ENCODE results near the gene ARHGEF6.

ARHGEF6 gene

DNA sequence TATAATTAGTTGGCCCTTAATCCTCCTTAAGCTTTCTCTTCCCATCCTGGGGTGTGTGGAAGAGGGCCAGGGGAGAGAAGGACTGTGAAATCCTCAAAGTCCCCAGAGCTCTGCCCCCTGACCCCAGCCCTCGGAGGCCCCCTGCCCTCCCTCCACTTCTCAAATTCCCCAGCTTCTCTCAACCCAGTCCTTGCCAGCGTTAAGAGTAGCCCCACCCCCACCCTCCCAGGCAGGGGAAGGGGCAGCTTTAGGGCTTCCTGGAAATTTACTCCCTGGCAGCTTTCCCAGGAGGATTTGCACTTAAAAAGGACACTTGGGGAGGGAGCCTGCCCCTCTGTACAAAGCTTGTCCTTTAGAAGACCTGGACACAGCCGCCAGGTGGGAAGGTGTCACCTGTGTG lies 144.6 kb downstream of the ARHGEF6 start:
- DNase-seq, result no peak

DNA sequence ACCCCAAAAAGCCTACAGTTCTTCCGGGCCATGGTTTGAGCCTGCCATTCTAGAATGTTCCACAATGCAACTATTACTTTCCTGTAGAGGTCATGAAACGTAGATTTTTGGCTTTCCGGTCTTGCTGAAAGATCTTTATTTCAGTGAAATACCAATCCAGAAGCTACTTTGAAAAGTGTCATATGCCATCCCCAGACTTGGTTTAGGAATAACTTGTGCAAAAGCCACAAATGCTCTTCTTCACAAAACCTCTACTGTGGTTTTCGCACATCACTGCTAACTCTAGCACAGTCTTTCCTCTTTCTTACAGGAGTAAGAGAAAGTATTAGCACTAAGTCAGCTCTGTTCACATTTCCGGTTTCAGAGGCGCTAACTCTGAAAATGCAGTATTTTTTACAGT lies 145.5 kb downstream of the ARHGEF6 start:
- no peak for DNase-seq

DNA sequence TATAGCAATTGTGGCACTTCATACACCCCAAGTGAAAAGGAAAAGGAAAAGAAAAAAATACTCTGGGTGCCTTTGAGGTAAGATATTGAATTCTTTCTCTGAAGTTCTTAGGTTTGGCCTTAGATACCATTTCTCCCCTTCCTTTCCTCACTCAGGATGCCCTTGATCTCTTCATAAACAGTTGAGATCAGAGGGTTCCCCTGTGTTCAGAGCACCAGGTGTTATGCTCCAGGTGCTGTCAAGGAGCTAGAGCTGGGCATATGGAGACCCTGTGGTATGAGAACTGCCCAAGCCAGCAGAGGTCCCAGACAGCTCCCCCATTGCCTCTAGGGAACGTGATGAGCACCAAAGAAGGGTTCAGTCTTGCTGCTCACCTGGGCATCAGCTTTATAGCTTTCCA lies 149.9 kb downstream of the ARHGEF6 start:
- no peak for DNase-seq

DNA sequence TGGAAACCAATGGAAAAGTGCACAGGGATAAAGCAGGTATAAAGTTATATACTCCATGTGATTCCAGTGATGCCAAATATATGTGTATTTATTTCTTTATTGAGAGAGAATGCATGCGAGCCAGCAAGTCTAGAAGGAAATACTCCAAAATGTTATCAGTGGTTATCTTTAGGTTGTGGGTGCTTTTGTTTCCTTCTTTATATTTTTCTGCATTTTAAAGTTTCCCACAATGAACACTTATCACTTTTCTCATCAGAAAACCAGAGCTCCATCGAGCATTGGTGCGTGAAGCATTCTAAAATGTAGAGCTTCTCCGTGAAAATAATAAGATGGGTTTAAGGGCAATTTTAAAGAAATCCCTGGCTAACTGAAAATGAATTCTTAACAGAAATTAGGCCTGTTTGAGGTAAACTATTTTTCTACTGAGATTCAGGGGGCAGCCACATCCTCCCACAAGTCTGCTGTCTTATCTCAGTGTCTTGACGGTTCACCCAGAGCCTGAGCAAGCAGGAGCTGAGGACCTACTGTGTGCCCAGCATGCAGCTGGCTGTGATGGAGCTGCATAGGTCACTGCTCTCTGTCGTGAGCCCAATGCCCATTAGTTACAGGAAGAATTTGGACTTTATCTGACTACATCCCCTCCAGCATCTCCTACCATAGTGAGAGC lies 151.5 kb downstream of the ARHGEF6 start:
- no peak for DNase-seq

DNA sequence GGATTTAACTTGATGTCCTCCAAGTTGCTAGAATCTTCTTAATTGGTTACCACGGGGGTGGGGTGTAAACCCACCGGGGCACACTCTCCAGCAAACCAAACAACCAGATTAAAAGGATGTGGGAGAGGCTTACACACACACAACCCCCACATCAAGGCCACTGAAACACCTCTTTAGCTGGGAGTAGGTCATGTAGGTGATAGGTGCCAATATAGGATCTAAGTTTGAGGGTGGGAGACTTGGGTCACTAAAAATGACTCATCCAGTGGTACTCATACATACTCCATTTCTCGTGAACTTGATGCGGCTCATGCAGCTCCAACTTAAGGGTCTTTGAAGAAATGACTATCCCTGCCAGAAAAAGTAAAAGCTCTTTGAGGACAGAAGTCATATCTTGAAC lies 153.3 kb downstream of the ARHGEF6 start:
- peak; percentile 20 for DNase-seq

DNA sequence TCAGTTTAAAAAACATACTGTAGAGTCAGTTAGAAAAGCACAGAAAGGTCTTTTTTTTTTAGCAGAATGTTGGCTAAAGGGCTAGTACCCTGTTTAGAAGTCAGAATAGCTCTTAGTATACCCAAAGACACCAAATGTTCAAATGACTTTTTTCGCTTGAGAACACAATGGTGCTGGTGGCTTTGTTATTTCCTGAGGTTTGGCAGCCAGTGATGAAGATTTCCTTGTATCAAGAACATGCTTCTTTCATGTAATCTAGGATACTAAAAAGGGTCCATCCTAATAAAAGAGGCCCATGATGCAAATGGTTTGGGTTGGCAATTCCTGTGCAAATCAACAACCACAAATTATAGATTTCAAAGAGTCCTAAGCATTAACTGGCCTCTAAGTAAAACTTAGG lies 153.8 kb downstream of the ARHGEF6 start:
- DNase-seq, result no peak

DNA sequence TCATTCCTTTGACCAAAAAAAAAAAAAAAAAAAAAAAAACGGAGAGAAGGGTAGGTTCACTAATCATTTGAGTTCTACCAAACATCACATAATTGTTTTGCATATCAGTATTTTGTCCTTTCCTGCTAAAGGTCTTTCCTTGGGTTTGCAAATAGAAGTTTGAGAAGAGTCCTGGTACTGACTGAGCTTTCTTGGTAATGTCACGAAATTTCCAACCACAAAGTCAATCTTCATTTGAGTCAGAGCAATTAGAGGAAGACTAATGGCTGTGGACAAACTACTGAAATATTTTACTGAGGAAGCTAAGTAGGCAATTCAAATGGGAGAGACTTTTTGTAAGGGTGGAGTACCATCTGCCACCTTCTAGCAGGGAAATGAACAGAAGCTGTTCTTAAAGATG lies 154.5 kb downstream of the ARHGEF6 start:
- DNase-seq, result no peak

DNA sequence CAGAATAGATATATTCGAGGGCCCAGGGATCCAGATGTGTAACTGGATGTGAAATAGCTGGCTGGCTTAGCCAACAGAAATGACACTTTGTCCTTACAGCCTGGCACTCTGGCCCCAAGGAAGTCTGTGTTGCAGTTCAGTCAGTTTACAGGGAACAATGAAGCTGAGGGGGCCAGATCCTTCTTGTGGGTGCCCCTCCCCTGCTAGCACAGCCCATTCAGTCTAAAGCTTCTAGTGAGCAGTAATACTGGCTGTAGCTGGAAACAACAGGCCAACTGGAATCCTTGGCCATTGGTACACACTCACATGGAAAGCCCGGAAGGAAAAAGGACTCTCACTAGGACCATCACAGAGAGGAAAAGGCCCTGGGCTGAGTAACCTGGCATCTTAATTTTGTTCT lies 155.5 kb downstream of the ARHGEF6 start:
- DNase-seq, result no peak

DNA sequence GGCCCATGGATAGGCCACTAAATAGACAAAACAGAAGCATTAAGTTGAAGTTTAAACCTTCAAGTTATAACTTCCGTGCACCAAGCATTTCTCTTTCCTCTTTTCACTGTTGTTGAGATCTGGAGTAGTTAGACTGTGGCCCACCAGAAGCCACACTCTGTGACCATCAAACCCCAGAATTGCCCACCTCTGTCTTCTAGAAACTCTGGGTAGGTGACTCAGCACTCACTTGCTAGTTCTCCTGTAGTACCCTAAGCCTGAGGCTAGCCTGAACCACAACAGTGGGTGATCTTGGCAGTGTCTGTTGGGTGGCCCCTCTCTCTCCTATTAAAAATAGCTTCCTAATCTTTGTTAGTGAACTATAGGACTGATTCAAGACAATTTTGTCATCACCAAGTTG lies 157.3 kb downstream of the ARHGEF6 start:
- no peak for DNase-seq

DNA sequence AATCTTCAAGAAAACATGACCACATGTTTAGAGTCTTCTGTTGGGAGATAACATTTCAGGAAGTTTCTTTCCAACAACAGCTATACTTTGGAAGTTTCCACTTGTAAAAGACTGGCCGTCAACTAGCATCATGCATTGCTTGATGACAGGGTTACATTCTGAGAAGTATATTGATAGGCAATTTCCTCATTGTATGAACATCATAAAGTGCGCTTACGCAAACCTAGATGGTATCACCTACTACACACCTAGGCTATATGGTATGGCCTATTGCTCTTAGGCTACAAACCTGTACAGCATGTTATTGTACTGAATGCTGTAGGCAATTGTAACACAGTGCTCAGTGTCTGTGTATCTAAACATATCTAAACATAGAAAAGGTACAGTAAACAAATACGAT lies 158.2 kb downstream of the ARHGEF6 start:
- DNase-seq, result no peak

DNA sequence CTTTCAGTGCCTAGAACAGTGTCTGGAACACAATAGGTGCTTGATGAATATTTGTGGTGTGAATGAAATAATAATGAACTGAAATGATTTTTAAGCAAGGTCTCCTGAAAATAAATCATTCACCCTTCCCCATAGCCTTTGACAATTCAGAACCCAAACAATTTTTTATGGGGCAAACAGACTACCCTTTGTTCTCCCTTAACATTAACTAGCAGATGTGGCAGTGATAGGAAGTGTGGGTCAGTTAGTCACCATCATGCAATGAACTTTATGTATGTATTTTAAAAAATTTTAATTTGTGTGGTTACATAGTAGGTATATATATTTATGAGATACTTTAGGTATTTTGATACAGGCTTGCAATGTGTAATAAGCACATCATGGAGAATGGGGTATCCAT lies 160.0 kb downstream of the ARHGEF6 start:
- DNase-seq, result no peak

DNA sequence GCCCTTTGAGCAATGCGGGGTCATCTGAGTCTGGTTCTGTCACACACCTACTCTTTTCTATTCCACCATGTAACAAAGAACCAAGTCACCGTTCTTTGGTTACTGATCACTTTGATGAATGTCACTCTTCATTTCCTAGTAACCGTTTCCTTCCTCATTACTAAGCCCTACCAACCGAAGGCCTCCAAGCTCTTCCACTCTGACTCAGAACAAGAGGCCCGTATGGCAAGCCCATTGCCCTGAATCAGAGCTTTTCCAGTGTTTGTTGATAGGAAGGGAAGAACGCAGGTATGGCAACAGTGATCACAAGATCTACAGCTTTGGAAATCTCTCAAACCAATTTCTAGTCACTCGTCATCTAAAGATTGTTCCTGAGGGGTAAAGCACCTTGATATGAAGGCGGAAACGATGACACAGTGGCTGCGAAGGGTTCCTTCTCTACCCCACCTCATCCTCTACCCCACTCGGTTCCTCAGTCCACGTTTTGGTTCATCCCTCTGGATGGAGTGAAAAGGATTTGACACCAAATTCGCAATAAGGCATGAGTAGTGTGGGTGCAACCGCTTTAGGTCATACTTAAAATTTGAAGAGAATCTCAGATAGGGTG lies 160.7 kb downstream of the ARHGEF6 start:
- peak; percentile 54 for DNase-seq

DNA sequence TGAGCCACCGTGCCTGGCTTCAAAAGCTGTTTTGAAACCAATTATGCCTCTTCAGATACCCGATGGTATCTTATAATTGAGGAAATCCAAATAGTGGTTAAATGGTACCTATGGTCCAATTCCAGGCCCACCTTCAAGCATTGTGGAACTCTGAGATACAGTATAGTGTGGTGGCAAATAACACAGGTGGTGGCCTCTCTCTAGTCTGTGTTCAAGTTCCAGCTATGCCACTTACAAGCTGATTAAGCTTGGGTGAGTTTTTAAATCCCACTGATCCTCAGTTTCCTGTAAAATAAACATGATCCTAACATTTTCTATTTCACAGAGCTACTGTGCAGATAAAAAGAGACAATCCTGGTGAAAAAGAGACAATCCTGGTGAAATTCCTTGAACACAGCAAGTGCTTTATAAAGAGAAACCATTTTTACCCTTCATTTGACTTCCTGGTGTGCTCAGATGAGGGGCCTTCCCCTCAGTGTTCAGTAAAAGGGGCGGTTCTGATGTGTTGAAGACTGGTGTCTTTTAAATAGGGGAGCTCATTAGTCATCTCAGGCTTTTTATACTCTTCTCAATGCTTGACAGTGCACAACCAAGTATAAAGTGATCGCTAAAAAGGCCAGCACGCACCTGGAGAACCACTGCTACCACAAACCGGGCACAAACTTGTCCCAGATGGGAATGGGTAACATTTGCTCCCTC lies 163.6 kb downstream of the ARHGEF6 start:
- DNase-seq, result peak; percentile 31

Measured in stimulated activated CD4-positive, alpha-beta T cell treated with anti-CD3 and anti-CD28 coated beads, Interleukin-4, amount 100 ng/mL, for 24 hours (primary cell).